A673 (cell line): ENCODE measurements around the gene BEAN1. TPM values are rescaled to one million over a fixed set of nuclear protein-coding genes. Genes with fewer than 3 reads are reported as not detected.

Experiments used
- BruUV-seq: library from RNA; stranded (reverse); fragments of 400-500 nt; replicated peaks from 2 replicates; lab custom pipeline; 2021; lab: Mats Ljungman, UMichigan
- CTCF ChIA-PET: fragments of 300-600 bp; sonication (Branson Sonifier 250); formaldehyde crosslinking; loops from one replicate; lab custom pipeline; 2022; ENCODE audit warnings: antibody characterized with exemption; lab: Charles Lee
- POLR2A ChIA-PET: fragments of 300-600 bp; sonication (Branson Sonifier 250); formaldehyde crosslinking; loops from one replicate; lab custom pipeline; 2022; ENCODE audit warnings: antibody characterized with exemption; ENCODE audit not compliant: low non-redundant PET; lab: Charles Lee
- DNase-seq: peaks from one replicate; pipeline ENCODE4 v3.0.0-alpha.2; 2015; ENCODE audit warnings: low spot score
- H3K27ac ChIP-seq: fragments of 200-600 bp; sonication (generic); 2 replicates; pipeline ENCODE4 v1.5.1; 2016; ENCODE audit warnings: mixed run types, low read depth, mild to moderate bottlenecking, mixed read lengths, antibody characterized with exemption, low read length; ENCODE audit not compliant: poor library complexity, severe bottlenecking
- H3K27me3 ChIP-seq: fragments of 200-600 bp; sonication (generic); replicated peaks from 2 replicates; pipeline ENCODE4 v1.6.1; 2017; ENCODE audit warnings: mixed run types, low read depth, mild to moderate bottlenecking, mixed read lengths, antibody characterized with exemption, low read length; ENCODE audit not compliant: insufficient read depth, poor library complexity
- H3K36me3 ChIP-seq: fragments of 200-600 bp; sonication (generic); 2 replicates; pipeline ENCODE4 v1.6.1; 2016; ENCODE audit warnings: mixed run types, mild to moderate bottlenecking, mixed read lengths, antibody characterized with exemption, low read length; ENCODE audit not compliant: insufficient read depth, poor library complexity, severe bottlenecking
- H3K4me1 ChIP-seq: fragments of 200-600 bp; sonication (generic); 2 replicates; pipeline ENCODE4 v1.6.1; 2017; ENCODE audit warnings: mixed run types, mild to moderate bottlenecking, mixed read lengths, antibody characterized with exemption, low read length; ENCODE audit not compliant: insufficient read depth, poor library complexity, severe bottlenecking
- H3K4me3 ChIP-seq: fragments of 200-600 bp; sonication (generic); 2 replicates; pipeline ENCODE4 v1.5.1; 2016; ENCODE audit warnings: low read depth, mixed run types, mild to moderate bottlenecking, mixed read lengths, low read length; ENCODE audit not compliant: poor library complexity, severe bottlenecking
- H3K9me3 ChIP-seq: fragments of 200-600 bp; sonication (generic); 2 replicates; pipeline ENCODE4 v1.6.1; 2016; ENCODE audit warnings: mixed run types, low read depth, mild to moderate bottlenecking, mixed read lengths, antibody characterized with exemption, low read length; ENCODE audit not compliant: poor library complexity, severe bottlenecking
- EZH2 ChIP-seq: fragments of 200-600 bp; sonication (generic); IDR thresholded peaks from 2 replicates; pipeline ENCODE4 v1.6.1; 2017; ENCODE audit warnings: borderline replicate concordance, low read depth, mild to moderate bottlenecking, mixed read lengths, antibody characterized with exemption, low read length; ENCODE audit not compliant: poor library complexity, severe bottlenecking
- intact Hi-C: fragments of 100-400 bp; cut with micrococcal nuclease; formaldehyde crosslinking; loops from one replicate; pipeline ENCODE4 v1.10.0; 2022; ENCODE audit not compliant: unreplicated experiment
- total RNA-seq: library from RNA; stranded (reverse); gene quantifications from 2 replicates; pipeline ENCODE4 v1.2.3, GENCODE V29; 2021
- TF ChIP-seq, protein P1 (sequence below): fragments of 300-800, 200-600 bp; sonication (generic); conservative IDR thresholded peaks from 2 replicates; pipeline ENCODE4 v1.5.1; 2017; ENCODE audit warnings: low read depth, mild to moderate bottlenecking, antibody characterized with exemption, low read length, moderate library complexity, mixed read lengths

Gene BEAN1
- total RNA-seq, 1 experiment from 2014 or later = not detected

DNA sequence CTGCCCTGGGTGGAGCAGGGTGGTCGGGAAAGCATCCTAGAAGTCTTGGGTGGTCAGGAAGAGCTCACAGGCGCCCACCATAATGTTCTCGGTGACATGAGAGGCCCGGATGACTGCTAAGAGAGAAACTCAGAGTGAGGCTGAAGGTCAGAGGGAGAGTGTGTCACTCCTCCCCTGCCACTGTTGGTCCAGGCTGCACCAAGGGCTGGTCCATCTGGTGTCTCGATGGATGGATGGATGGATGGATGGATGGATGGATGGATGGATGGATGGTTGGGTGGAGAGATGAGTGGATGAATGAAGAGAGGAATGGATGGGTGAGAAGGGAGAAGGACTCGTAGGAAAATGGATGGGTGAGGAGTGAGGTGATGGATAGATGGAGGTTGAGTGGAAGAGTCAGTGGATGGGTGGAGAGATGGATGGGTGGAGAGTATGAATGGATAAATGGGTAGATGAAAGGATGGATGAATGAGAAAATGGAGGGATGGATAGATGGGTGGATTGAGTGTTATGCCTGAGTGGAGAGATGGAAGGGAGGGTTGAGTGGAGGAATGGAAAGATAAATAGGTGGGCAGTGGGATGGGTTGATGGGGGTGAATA, 43.0 kb downstream of the BEAN1 start:
- CTCF ChIA-PET = no interaction called here

DNA sequence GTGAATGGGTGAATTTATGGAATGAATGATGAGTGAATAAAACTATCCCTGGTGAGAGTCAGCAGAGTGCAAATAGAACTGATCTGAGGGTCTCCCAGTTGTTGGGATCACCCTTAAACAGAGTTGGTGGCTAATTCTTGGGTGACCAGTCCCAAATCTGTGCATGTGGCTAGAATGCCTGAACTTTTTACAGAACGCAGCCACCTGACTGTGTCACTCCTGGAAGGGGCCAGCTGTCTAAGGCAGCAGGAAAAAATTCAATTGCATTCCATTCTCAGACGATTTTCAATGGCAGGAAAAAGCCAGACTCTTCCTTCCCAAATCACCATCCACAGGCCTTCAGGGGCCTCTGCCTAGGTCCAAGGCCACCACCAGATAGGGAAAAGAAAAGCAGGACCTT, 43.5 kb downstream of the BEAN1 start:
- Histone ChIP-seq H3K36me3 (no peaks in the 10 kb centered on the region), H3K9me3 (no peaks in the 10 kb centered on the region), H3K27ac (no peak overlapping the region), H3K4me1 (no peaks in the 10 kb centered on the region), H3K27me3 (no peaks in the 10 kb centered on the region), H3K4me3 (no peak overlapping the region)
- POLR2A ChIA-PET = no interaction called here
- TF ChIP-seq, protein P1, sequence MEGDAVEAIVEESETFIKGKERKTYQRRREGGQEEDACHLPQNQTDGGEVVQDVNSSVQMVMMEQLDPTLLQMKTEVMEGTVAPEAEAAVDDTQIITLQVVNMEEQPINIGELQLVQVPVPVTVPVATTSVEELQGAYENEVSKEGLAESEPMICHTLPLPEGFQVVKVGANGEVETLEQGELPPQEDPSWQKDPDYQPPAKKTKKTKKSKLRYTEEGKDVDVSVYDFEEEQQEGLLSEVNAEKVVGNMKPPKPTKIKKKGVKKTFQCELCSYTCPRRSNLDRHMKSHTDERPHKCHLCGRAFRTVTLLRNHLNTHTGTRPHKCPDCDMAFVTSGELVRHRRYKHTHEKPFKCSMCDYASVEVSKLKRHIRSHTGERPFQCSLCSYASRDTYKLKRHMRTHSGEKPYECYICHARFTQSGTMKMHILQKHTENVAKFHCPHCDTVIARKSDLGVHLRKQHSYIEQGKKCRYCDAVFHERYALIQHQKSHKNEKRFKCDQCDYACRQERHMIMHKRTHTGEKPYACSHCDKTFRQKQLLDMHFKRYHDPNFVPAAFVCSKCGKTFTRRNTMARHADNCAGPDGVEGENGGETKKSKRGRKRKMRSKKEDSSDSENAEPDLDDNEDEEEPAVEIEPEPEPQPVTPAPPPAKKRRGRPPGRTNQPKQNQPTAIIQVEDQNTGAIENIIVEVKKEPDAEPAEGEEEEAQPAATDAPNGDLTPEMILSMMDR = no peak
- TF ChIP-seq EZH2 = no peak
- DNase-seq = no peak
- intact Hi-C loops = no loop called here
- BruUV-seq = no TSS peak
- CTCF ChIA-PET = no interaction called here

More for the DNA sequence above, 43.0 kb downstream of the BEAN1 start:
- DNase-seq = no peak
- POLR2A ChIA-PET = no interaction called here
- BruUV-seq = no TSS peak
- no peaks in the 10 kb centered on the region for H3K27me3 ChIP-seq
- intact Hi-C loops = no loop called here
- TF ChIP-seq EZH2 = no peak
- TF ChIP-seq, protein P1 = no peak
- H3K9me3 ChIP-seq = no peaks in the 10 kb centered on the region
- H3K4me3 ChIP-seq = no peak overlapping the region
- no peaks in the 10 kb centered on the region for H3K4me1 ChIP-seq
- H3K36me3 ChIP-seq = no peaks in the 10 kb centered on the region
- H3K27ac ChIP-seq = no peak overlapping the region

DNA sequence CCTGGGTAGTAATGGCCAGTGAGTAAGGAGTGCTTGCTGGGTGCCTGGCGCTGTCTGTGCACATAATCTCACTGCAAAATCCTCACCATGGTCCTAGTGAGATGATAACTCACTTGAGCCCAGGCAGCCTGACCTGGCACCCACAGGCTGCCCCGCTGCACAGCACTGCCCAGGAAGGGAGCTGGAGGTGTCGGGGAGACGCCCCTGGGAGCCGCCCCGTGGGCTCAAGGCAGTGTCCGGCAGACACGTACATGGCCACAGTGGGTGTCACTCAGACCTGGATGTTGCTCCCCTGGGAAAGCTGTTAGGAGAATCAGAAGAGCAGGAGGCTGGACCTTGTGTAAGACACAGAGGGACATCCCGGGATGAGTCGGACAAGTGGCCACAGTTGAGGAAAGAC, 44.2 kb downstream of the BEAN1 start:
- TF ChIP-seq, protein P1 = no peak
- TF ChIP-seq EZH2 = no peak
- intact Hi-C loops = no loop called here
- H3K9me3 ChIP-seq = no peaks in the 10 kb centered on the region
- H3K27me3 ChIP-seq = no peaks in the 10 kb centered on the region
- H3K4me3 ChIP-seq = no peak overlapping the region
- H3K27ac ChIP-seq = no peak overlapping the region
- H3K4me1 ChIP-seq = no peaks in the 10 kb centered on the region
- no peaks in the 10 kb centered on the region for H3K36me3 ChIP-seq
- BruUV-seq = no TSS peak
- POLR2A ChIA-PET = interaction anchor here (0.6 kb wide), 1 partner anchor 11 kb away, joined by 8 read pairs; no protein-coding TSS in a partner anchor
- no peak for DNase-seq
- CTCF ChIA-PET = no interaction called here
